Caco-2 (cell line): ENCODE measurements around the gene LRP1B. TPM values are rescaled to one million over a fixed set of nuclear protein-coding genes. Genes with fewer than 3 reads are reported as not detected.

ENCODE experiments used
- BruUV-seq: library from RNA; stranded (reverse); fragments of 400-500 nt; replicated peaks from 2 replicates; lab custom pipeline; 2021; lab: Mats Ljungman, UMichigan
- CTCF ChIA-PET: fragments of 300-600 bp; sonication (Branson Sonifier 250); formaldehyde crosslinking; loops from one replicate; lab custom pipeline; 2022; ENCODE audit warnings: antibody characterized with exemption; lab: Charles Lee
- POLR2A ChIA-PET: fragments of 300-600 bp; sonication (Branson Sonifier 250); formaldehyde crosslinking; loops from one replicate; lab custom pipeline; 2022; ENCODE audit warnings: antibody characterized with exemption; lab: Charles Lee
- DNase-seq, 2 experiments: peaks; one replicate each; pipeline versions ENCODE4 v3.0.0 to v3.0.0-alpha.2; 2020 to 2022
- H3K27me3 ChIP-seq: replicated peaks from 2 replicates; pipeline ENCODE4 v1.6.0; 2011; ENCODE audit warnings: low read length; ENCODE audit not compliant: control insufficient read depth, insufficient read depth
- H3K36me3 ChIP-seq: 2 replicates; pipeline ENCODE4 v1.5.1; 2011; ENCODE audit warnings: low read length; ENCODE audit not compliant: control insufficient read depth, insufficient read depth
- H3K4me1 ChIP-seq: fragments of 250-450 bp; sonication (Bioruptor Pico); 2 replicates; pipeline ENCODE4 v1.5.1; 2020; ENCODE audit warnings: mild to moderate bottlenecking
- H3K4me3 ChIP-seq: 2 replicates; pipeline ENCODE4 v1.5.1; 2011; ENCODE audit warnings: low read depth, mild to moderate bottlenecking, control low read depth, low read length
- H3K9me3 ChIP-seq: fragments of 250-450 bp; sonication (Bioruptor Pico); 2 replicates; pipeline ENCODE4 v1.5.1; 2020; ENCODE audit warnings: mild to moderate bottlenecking, moderate library complexity
- H3K27ac Mint-ChIP-seq: one replicate; pipeline ENCODE4 v1.8.0; 2022; ENCODE audit warnings: mixed read lengths; ENCODE audit not compliant: unreplicated experiment
- H3K27me3 Mint-ChIP-seq: one replicate; pipeline ENCODE4 v1.8.0; 2022; ENCODE audit warnings: mixed read lengths; ENCODE audit not compliant: insufficient read depth, unreplicated experiment
- H3K36me3 Mint-ChIP-seq: one replicate; pipeline ENCODE4 v1.8.0; 2022; ENCODE audit warnings: mild to moderate bottlenecking, mixed read lengths; ENCODE audit not compliant: insufficient read depth, unreplicated experiment
- H3K4me1 Mint-ChIP-seq: one replicate; pipeline ENCODE4 v1.8.0; 2022; ENCODE audit warnings: low read depth, mixed read lengths; ENCODE audit not compliant: unreplicated experiment
- H3K4me3 Mint-ChIP-seq: one replicate; pipeline ENCODE4 v1.8.0; 2022; ENCODE audit warnings: mild to moderate bottlenecking, moderate library complexity, mixed read lengths; ENCODE audit not compliant: unreplicated experiment
- H3K9me3 Mint-ChIP-seq: one replicate; pipeline ENCODE4 v1.8.0; 2022; ENCODE audit warnings: mixed read lengths; ENCODE audit not compliant: unreplicated experiment
- CTCF ChIP-seq, 2 experiments: fragments of 200-600 bp in 1 of 2; IDR thresholded peaks; 1 replicate in 1 of 2; 2 replicates in 1 of 2; pipeline versions ENCODE4 v1.5.1 to v1.8.0; 2011 to 2022; ENCODE audit warnings: antibody characterized with exemption in 1 of 2, control low read depth in 1 of 2, inconsistent platforms in 1 of 2, low read depth in 1 of 2, low read length in 1 of 2, mild to moderate bottlenecking in 1 of 2, moderate library complexity in 1 of 2; ENCODE audit not compliant: insufficient read depth in 1 of 2, severe bottlenecking in 1 of 2, unreplicated experiment in 1 of 2
- intact Hi-C: fragments of 100-400 bp; cut with micrococcal nuclease; formaldehyde crosslinking; loops from one replicate; pipeline ENCODE4 v1.10.0; 2022; ENCODE audit not compliant: unreplicated experiment
- total RNA-seq: library from RNA; stranded (reverse); gene quantifications from 2 replicates; pipeline ENCODE4 v1.2.3, GENCODE V29; 2022

LRP1B gene
- total RNA-seq, 1 experiment from 2014 or later, result not detected

- no peaks in the 10 kb centered on the region for H3K27me3 Mint-ChIP-seq
- no TSS peak for BruUV-seq
- CTCF ChIA-PET, result no interaction called here
- H3K9me3 Mint-ChIP-seq, result no peaks in the 10 kb centered on the region
- H3K9me3 ChIP-seq, result no peaks in the 10 kb centered on the region
- no peaks in the 10 kb centered on the region for H3K36me3 Mint-ChIP-seq
- no peaks in the 10 kb centered on the region for H3K36me3 ChIP-seq
- POLR2A ChIA-PET, result no interaction called here
- H3K4me3 Mint-ChIP-seq, result no peak overlapping the region
- TF ChIP-seq CTCF (IDR thresholded peaks at IDR 0.05; ENCODE audit: insufficient read depth in 1 of 2, low read depth in 1 of 2, low read length in 1 of 2, severe bottlenecking in 1 of 2, unreplicated experiment in 1 of 2), result no peak
- no peaks in the 10 kb centered on the region for H3K4me1 Mint-ChIP-seq
- no peaks in the 10 kb centered on the region for H3K4me1 ChIP-seq
- intact Hi-C loops, result no loop called here
- DNase-seq, result no peak
- H3K27me3 ChIP-seq, result no peaks in the 10 kb centered on the region
- no peak overlapping the region for H3K4me3 ChIP-seq
- H3K27ac Mint-ChIP-seq, result no peak overlapping the region
These were observed 46.1 kb upstream of the LRP1B start for GRCh38 chr2:142176941-142177340.

- no peaks in the 10 kb centered on the region for H3K27me3 ChIP-seq
- intact Hi-C loops, result no loop called here
- DNase-seq, result no peak
- no peak overlapping the region for H3K4me3 ChIP-seq
- CTCF ChIA-PET, result no interaction called here
- no peaks in the 10 kb centered on the region for H3K4me1 ChIP-seq
- no peak for TF ChIP-seq CTCF (IDR thresholded peaks at IDR 0.05; ENCODE audit: insufficient read depth in 1 of 2, low read depth in 1 of 2, low read length in 1 of 2, severe bottlenecking in 1 of 2, unreplicated experiment in 1 of 2)
- no peak overlapping the region for H3K4me3 Mint-ChIP-seq
- no peaks in the 10 kb centered on the region for H3K4me1 Mint-ChIP-seq
- H3K36me3 Mint-ChIP-seq, result no peaks in the 10 kb centered on the region
- POLR2A ChIA-PET, result no interaction called here
- BruUV-seq, result no TSS peak
- H3K36me3 ChIP-seq, result no peaks in the 10 kb centered on the region
- no peaks in the 10 kb centered on the region for H3K9me3 Mint-ChIP-seq
- H3K9me3 ChIP-seq, result no peaks in the 10 kb centered on the region
- H3K27ac Mint-ChIP-seq, result no peak overlapping the region
- H3K27me3 Mint-ChIP-seq, result no peaks in the 10 kb centered on the region
These were observed 45.1 kb upstream of the LRP1B start for GRCh38 chr2:142175813-142176338.

- no peak for DNase-seq
- no peaks in the 10 kb centered on the region for H3K4me1 ChIP-seq
- Mint-ChIP-seq H3K4me3 (no peak overlapping the region), H3K27ac (no peak overlapping the region), H3K4me1 (no peaks in the 10 kb centered on the region), H3K9me3 (no peaks in the 10 kb centered on the region), H3K27me3 (no peaks in the 10 kb centered on the region), H3K36me3 (no peaks in the 10 kb centered on the region)
- TF ChIP-seq CTCF (IDR thresholded peaks at IDR 0.05; ENCODE audit: insufficient read depth in 1 of 2, low read depth in 1 of 2, low read length in 1 of 2, severe bottlenecking in 1 of 2, unreplicated experiment in 1 of 2), result no peak
- POLR2A ChIA-PET, result no interaction called here
- no peaks in the 10 kb centered on the region for H3K27me3 ChIP-seq
- no peaks in the 10 kb centered on the region for H3K9me3 ChIP-seq
- no peak overlapping the region for H3K4me3 ChIP-seq
- CTCF ChIA-PET, result no interaction called here
- BruUV-seq, result no TSS peak
- H3K36me3 ChIP-seq, result no peaks in the 10 kb centered on the region
- intact Hi-C loops, result no loop called here
These were observed 43.4 kb upstream of the LRP1B start for GRCh38 chr2:142174176-142174575.
